Panc1 (cell line): ENCODE results near the gene SNRNP35. TPM values are rescaled to one million over a fixed set of nuclear protein-coding genes. Genes with fewer than 3 reads are reported as not detected.
A peak's percentile ranks its signal among the peaks of the same experiment; 100 is the strongest.
"Not testable (repeated sequence)": the region's sequence is repeated elsewhere in the genome, so short reads cannot be mapped to it uniquely, and the experiment has no call there.

ENCODE experiments used
- ATAC-seq: fragments of 200-7000 bp; cut with Tn5 transposase; 2 replicates; pipeline ENCODE4 v1.9.1; 2020; ENCODE audit warnings: mild to moderate bottlenecking, moderate library complexity
- BruUV-seq: library from RNA; stranded (reverse); fragments of 400-500 nt; replicated peaks from 2 replicates; lab custom pipeline; 2021; lab: Mats Ljungman, UMichigan
- CTCF ChIA-PET: fragments of 300-600 bp; sonication (Branson Sonifier 250); formaldehyde crosslinking; loops from one replicate; lab custom pipeline; 2022; ENCODE audit warnings: antibody characterized with exemption; lab: Charles Lee
- POLR2A ChIA-PET: fragments of 300-600 bp; sonication (Branson Sonifier 250); formaldehyde crosslinking; loops from one replicate; lab custom pipeline; 2022; ENCODE audit warnings: antibody characterized with exemption; lab: Charles Lee
- DNase-seq: peaks from one replicate; pipeline ENCODE4 v3.0.0-alpha.2; 2010; ENCODE audit warnings: low read depth, low spot score
- H3K27ac ChIP-seq: 2 replicates; pipeline ENCODE4 v1.5.1; 2011; ENCODE audit warnings: mild to moderate bottlenecking, low read length, inconsistent platforms
- H3K27me3 ChIP-seq: fragments of 200-500 bp; sonication (Bioruptor generic); 2 replicates; pipeline ENCODE4 v1.6.0; 2014; ENCODE audit warnings: low read length, inconsistent platforms; ENCODE audit not compliant: control insufficient read depth, insufficient read depth
- H3K36me3 ChIP-seq: fragments of 200-500 bp; sonication (Bioruptor generic); 2 replicates; pipeline ENCODE4 v1.5.1; 2014; ENCODE audit warnings: inconsistent platforms, mild to moderate bottlenecking, low read length, moderate library complexity; ENCODE audit not compliant: control insufficient read depth, insufficient read depth
- H3K4me1 ChIP-seq: 2 replicates; pipeline ENCODE4 v1.5.1; 2011; ENCODE audit warnings: inconsistent platforms, mild to moderate bottlenecking, low read length, moderate library complexity; ENCODE audit not compliant: control insufficient read depth, insufficient read depth
- H3K4me3 ChIP-seq, 2 experiments: 2 replicates each; pipeline ENCODE4 v1.5.1; 2011 to 2012; ENCODE audit warnings: low read depth in 2 of 2, low read length in 2 of 2, mild to moderate bottlenecking in 2 of 2, inconsistent platforms in 1 of 2, moderate library complexity in 1 of 2
- H3K9me3 ChIP-seq: fragments of 200-500 bp; sonication (Bioruptor generic); 2 replicates; pipeline ENCODE4 v1.5.1; 2014; ENCODE audit warnings: low read depth, mild to moderate bottlenecking, inconsistent platforms, low read length, moderate library complexity; ENCODE audit not compliant: control insufficient read depth, insufficient read depth
- POLR2AphosphoS5 ChIP-seq: IDR thresholded peaks from 2 replicates; pipeline ENCODE4 v1.6.1; 2012; ENCODE audit warnings: mild to moderate bottlenecking, low read depth, low read length, moderate library complexity
- SIN3A ChIP-seq: IDR thresholded peaks from 2 replicates; pipeline ENCODE4 v1.6.1; 2012; ENCODE audit warnings: low read depth, mild to moderate bottlenecking, low read length, moderate library complexity, borderline replicate concordance; ENCODE audit not compliant: insufficient read depth
- TCF7L2 ChIP-seq: IDR thresholded peaks from 2 replicates; pipeline ENCODE4 v1.6.1; 2011; ENCODE audit warnings: mild to moderate bottlenecking, low read depth, low read length, inconsistent platforms
- in situ Hi-C: cut with HindIII; loops from 2 replicates; pipeline ENCODE4 v1.10.0; 2016; ENCODE audit warnings: low sequenced_read_pairs, low pct_unique_long_range_greater_than_20kb
- intact Hi-C: fragments of 100-400 bp; cut with micrococcal nuclease; formaldehyde crosslinking; loops from one replicate; pipeline ENCODE4 v1.10.0; 2022; ENCODE audit not compliant: unreplicated experiment
- total RNA-seq: library from RNA; stranded (reverse); gene quantifications from one replicate; pipeline ENCODE4 v1.2.1, GENCODE V29; 2021; ENCODE audit not compliant: unreplicated experiment
- TF ChIP-seq, protein P1 (sequence below), 2 experiments: IDR thresholded peaks; 2 replicates each; pipeline ENCODE4 v1.6.1; 2011 to 2012; ENCODE audit warnings: low read depth in 2 of 2, control low read depth in 1 of 2, low read length in 1 of 2, mild to moderate bottlenecking in 1 of 2, moderate library complexity in 1 of 2; ENCODE audit not compliant: insufficient read depth in 1 of 2
- TF ChIP-seq, protein P2 (sequence below): fragments of 450-650 bp; IDR thresholded peaks from 2 replicates; pipeline ENCODE4 v1.5.1; 2017; ENCODE audit warnings: mild to moderate bottlenecking

Gene SNRNP35
- total RNA-seq, 1 experiment from 2014 or later: 16.5 TPM

DNA sequence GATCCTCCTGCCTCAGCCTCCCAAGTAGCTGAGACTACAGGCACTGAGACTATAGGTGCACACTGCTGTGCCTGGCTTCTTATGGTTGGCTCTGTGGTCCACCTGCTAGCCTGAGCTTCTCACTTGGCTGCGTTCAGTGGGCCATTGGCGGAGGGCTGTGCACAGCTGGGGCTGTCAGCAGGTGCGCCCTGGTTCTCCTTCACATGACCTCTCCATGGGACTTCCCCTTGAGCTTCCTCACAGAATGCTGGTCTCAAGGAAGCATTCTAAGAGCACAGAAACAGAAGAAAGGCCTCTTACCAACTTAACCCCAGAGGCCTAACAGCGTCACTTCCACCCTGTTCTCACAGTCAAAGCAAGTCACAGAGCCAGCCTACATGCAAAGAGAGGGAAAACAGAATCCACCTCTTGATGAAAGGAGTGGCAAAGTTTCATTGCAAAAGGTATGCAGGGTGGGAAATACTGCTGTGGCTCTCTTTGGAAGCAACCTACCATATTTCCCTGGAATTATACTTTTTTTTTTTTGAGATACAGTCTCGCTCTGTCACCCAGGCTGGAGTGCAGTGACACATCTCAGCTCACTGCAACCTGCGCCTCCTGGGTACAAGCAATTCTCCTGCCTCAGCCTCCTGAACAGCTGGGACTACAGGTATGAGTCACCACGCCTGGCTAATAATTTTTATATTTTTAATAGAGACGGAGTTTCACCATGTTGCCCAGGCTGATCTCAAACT lies 30.7 kb upstream of the SNRNP35 start:
- no peaks in the 10 kb centered on the region for H3K36me3 ChIP-seq
- ChIA-PET CTCF (no interaction called here), POLR2A (no interaction called here)
- DNase-seq (no peak), ATAC-seq (no peak)
- in situ Hi-C loops: no loop called here
- no peak overlapping the region for H3K27ac ChIP-seq
- BruUV-seq: no TSS peak
- H3K4me1 ChIP-seq: no peaks in the 10 kb centered on the region
- H3K27me3 ChIP-seq: no peaks in the 10 kb centered on the region
- H3K9me3 ChIP-seq: no peaks in the 10 kb centered on the region
- no peak overlapping the region for H3K4me3 ChIP-seq
- TF ChIP-seq, protein P1, sequence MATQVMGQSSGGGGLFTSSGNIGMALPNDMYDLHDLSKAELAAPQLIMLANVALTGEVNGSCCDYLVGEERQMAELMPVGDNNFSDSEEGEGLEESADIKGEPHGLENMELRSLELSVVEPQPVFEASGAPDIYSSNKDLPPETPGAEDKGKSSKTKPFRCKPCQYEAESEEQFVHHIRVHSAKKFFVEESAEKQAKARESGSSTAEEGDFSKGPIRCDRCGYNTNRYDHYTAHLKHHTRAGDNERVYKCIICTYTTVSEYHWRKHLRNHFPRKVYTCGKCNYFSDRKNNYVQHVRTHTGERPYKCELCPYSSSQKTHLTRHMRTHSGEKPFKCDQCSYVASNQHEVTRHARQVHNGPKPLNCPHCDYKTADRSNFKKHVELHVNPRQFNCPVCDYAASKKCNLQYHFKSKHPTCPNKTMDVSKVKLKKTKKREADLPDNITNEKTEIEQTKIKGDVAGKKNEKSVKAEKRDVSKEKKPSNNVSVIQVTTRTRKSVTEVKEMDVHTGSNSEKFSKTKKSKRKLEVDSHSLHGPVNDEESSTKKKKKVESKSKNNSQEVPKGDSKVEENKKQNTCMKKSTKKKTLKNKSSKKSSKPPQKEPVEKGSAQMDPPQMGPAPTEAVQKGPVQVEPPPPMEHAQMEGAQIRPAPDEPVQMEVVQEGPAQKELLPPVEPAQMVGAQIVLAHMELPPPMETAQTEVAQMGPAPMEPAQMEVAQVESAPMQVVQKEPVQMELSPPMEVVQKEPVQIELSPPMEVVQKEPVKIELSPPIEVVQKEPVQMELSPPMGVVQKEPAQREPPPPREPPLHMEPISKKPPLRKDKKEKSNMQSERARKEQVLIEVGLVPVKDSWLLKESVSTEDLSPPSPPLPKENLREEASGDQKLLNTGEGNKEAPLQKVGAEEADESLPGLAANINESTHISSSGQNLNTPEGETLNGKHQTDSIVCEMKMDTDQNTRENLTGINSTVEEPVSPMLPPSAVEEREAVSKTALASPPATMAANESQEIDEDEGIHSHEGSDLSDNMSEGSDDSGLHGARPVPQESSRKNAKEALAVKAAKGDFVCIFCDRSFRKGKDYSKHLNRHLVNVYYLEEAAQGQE (IDR thresholded peaks at IDR 0.05; ENCODE audit: insufficient read depth in 1 of 2, low read depth in 2 of 2, low read length in 1 of 2): no peak
- no peak for TF ChIP-seq SIN3A
- TF ChIP-seq, protein P2, sequence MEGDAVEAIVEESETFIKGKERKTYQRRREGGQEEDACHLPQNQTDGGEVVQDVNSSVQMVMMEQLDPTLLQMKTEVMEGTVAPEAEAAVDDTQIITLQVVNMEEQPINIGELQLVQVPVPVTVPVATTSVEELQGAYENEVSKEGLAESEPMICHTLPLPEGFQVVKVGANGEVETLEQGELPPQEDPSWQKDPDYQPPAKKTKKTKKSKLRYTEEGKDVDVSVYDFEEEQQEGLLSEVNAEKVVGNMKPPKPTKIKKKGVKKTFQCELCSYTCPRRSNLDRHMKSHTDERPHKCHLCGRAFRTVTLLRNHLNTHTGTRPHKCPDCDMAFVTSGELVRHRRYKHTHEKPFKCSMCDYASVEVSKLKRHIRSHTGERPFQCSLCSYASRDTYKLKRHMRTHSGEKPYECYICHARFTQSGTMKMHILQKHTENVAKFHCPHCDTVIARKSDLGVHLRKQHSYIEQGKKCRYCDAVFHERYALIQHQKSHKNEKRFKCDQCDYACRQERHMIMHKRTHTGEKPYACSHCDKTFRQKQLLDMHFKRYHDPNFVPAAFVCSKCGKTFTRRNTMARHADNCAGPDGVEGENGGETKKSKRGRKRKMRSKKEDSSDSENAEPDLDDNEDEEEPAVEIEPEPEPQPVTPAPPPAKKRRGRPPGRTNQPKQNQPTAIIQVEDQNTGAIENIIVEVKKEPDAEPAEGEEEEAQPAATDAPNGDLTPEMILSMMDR: no peak
- TF ChIP-seq POLR2AphosphoS5: no peak
- TF ChIP-seq TCF7L2: no peak
- intact Hi-C loops: no loop called here

DNA sequence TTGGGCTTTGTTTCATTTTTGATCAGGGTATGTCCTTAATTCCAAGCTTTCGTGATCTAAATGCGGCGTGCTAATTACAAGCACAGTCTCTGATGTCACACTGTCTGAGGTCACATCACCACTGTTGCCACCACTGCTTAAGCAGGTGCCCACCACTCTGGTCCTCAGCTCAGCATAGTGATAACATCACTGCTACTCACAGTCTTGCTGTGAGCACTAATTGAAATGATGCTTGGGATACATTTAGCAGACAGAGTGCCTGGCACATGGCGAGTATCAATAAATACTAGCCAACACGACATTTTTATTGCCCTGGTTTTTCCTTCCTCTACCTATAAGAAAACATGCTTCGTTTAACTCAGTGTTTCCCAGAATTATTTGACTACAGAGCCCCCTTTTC lies 29.3 kb upstream of the SNRNP35 start:
- Histone ChIP-seq H3K27me3 (no peaks in the 10 kb centered on the region), H3K27ac (no peak overlapping the region), H3K36me3 (no peaks in the 10 kb centered on the region), H3K4me1 (no peaks in the 10 kb centered on the region), H3K9me3 (no peaks in the 10 kb centered on the region), H3K4me3 (no peak overlapping the region)
- ATAC-seq (no peak), DNase-seq (no peak)
- ChIA-PET CTCF (interaction anchor here (0.6 kb wide), 1 partner anchor 32 kb away, joined by 4 read pairs; no protein-coding TSS in a partner anchor), POLR2A (no interaction called here)
- in situ Hi-C loops: no loop called here
- BruUV-seq: TSS peak; percentile 73
- intact Hi-C loops: no loop called here
- TF ChIP-seq SIN3A (no peak), POLR2AphosphoS5 (no peak), TCF7L2 (no peak)
- TF ChIP-seq, protein P1 (IDR thresholded peaks at IDR 0.05; ENCODE audit: insufficient read depth in 1 of 2, low read depth in 2 of 2, low read length in 1 of 2): no peak
- TF ChIP-seq, protein P2: no peak

DNA sequence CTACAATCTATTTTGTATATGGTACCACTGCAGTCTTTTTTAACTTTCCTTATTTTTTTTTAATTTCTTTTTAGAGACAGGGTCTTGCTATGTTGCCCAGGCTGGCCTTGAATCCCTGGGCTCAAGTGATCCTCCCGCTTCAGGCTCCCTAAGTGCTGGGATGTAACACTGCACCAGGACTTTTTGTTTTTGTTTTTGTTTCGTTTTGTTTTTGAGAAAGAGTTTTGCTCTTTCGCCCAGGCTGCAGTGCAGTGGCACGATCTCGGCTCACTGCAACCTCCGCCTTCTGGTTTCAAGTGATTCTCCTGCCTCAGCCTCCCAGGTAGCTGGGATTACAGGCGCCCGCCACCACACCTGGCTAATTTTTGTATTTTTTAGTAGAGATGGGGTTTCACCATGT lies 28.8 kb upstream of the SNRNP35 start:
- intact Hi-C loops, H3K9me3 ChIP-seq, H3K36me3 ChIP-seq, H3K27ac ChIP-seq, H3K4me3 ChIP-seq, H3K27me3 ChIP-seq, H3K4me1 ChIP-seq, ATAC-seq, in situ Hi-C loops, DNase-seq, BruUV-seq: not testable (repeated sequence)
- ChIA-PET POLR2A (interaction anchor here (0.5 kb wide), 1 partner anchor 8 kb away, joined by 4 read pairs; no protein-coding TSS in a partner anchor), CTCF (interaction anchor here (0.6 kb wide), 1 partner anchor 32 kb away, joined by 4 read pairs; no protein-coding TSS in a partner anchor)
